HG02852 (cell line): ENCODE results near the gene CTNNA3.

Source experiments
- ATAC-seq: cut with Tn5 transposase; IDR thresholded peaks from one replicate; pipeline ENCODE4 v1.9.1; 2021; ENCODE audit warnings: mild to moderate bottlenecking, moderate library complexity; ENCODE audit not compliant: unreplicated experiment

CTNNA3 gene

DNA sequence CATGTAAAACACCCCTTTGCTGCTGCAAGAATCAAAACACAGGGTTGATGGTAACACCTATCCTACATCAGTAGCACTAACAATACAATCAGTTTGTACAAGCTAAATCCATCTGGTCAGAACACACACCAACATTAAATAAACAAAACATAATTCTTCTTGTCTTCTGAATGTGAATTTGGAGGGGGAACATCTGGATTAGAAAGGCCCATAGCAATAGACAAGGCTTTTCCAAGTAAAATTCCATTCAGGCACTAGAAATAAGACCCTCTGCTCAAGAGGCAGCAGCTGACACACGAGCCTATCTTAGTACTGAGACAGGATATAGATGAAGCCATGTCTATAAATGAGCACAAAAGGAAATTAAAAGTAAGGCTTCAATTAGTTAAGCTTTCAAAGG lies 1610.1 kb downstream of the CTNNA3 start:
- no peak for ATAC-seq

DNA sequence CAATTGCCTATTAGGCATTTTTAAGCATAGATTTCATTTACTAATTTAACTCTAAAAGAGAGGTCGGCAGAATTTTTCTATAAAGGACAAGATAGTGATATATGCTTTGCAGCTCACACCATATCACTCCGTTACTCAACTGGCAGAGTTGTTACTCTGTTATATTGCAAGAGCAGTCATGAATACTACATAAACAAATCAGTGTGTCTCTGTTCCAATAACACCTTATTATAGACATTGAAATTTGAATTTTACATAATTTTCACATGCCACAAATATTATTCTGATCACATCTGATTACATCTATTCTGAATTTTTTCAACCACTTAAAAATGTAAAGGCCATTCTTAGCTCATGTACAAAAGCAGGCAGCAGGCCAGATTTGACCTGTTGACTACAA lies 1624.1 kb downstream of the CTNNA3 start:
- no peak for ATAC-seq

DNA sequence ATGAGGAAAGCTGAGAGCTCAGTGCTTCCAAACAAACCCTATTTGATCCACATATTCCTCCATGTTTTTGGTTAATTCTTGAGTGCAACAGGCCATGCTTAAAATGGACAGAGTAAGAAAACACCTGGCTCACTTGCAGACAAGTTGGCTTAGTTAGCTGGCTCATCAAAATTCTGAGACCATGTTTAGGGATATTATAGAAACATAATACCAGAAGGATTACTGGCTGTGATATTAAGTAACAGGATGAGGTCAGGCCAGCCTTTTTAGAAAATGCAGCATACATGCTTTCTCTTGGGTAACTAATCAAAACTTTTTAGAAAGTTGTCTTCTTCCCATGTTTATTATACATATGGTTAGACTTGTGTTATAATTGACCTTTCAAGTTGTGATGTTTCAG lies 1637.4 kb downstream of the CTNNA3 start:
- no peak for ATAC-seq

DNA sequence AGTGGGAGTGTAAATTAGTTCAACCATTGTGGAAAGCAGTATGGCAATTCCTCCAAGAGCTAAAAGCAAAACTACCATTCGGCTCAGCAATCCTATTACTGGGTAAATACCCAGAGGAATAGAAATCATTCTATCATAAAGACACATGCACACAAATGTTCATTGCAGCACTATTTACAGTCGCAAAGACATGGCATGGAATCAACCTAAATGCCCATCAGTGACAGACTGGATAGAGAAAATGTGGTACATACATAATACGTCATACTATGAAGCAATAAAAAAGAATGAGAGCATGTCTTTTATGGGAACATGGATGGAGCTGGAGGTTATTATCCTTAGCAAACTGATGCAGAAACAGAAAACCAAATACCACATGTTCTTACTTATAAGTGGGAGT lies 1646.7 kb downstream of the CTNNA3 start:
- no peak for ATAC-seq

DNA sequence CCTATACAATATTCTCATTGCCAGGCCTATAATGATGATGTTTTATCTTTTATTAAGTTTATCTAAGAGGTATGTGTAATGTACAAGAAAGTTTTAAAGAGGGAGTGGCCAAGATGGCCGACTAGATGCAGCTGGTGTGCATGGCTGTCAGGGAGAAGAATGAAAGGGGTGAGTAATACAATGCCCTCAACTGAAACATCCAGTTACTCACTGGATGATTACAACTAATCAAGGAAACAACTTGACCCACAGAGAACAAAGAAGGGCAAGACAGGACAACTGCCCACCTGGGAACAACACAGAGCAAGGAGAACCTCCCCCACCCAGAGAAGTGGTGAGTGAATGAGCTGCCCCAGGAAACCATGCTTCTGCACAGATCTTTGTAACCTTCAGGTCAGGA lies 1650.1 kb downstream of the CTNNA3 start:
- ATAC-seq = no peak

DNA sequence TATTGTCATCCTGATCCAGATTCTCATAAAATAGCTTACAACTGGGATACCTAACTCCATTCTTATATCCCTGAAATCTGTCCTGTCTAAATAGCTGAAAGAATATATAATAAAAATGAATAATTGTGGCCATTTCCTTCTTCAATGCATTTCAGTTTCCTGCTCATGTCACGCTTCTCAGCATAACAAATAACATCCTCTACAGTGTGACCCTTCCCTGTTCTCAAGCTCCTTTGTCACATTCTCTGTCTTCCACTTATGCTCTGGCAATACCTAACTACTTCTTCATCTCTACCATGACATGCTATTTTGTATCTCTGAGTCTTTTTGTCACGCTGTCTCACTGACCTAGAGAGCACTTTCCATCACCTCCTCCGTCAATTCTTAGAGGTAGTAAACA lies 1654.2 kb downstream of the CTNNA3 start:
- no peak for ATAC-seq

DNA sequence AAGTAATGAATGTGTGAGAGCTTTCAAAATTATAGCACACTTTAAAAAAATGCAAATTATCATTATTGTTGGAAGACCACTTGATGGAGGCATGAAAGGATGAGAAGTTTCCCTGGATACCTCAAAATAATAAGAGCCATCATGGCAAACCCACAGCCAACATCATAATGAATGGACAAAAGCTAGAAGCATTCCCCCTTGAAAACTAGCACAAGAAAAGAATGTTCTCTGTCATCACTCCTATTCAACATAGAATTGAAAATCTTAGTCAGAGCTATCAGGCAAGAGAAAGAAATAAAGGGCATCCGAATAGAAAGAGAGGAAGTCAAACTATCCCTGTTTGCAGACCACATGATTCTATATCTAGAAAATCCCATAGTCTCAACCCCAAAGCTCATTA lies 1657.4 kb downstream of the CTNNA3 start:
- ATAC-seq = no peak

DNA sequence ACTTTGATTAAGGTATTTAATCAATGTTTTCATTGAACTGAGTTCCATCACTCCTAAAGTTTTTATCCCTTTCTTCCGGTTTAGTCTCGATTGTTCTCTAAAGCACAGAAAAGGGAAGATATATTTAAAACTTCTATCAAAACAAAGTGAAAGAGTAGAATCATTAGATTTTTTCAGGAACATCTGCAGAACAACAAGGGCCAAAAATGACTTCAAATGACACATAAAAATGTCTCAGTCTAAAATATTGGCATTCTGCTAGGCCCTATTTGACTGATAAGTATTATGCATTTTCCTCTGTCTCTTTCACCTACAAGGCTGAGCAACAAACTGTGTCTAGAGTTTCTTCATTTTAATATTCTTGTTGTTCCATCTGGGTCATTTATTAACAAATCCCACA lies 1669.7 kb downstream of the CTNNA3 start:
- no peak for ATAC-seq

DNA sequence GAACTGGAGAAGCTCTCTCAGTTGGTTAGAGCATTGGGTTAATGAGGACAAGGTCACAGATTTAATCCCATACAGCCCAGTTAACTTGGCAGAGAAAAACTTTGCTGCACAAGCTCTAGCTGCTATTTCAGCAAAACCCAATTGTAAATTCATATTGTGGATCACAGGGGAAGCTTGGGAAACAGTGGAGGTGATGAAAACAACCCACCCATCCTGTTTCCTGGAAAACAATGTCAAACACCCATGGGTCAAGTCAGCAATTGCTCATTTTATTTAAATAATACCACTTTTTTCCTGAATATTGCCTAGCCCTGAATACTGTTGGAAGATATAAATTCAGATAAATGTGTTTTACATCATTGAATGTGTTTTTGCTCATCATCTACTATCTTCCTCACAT lies 1670.8 kb downstream of the CTNNA3 start:
- no peak for ATAC-seq

DNA sequence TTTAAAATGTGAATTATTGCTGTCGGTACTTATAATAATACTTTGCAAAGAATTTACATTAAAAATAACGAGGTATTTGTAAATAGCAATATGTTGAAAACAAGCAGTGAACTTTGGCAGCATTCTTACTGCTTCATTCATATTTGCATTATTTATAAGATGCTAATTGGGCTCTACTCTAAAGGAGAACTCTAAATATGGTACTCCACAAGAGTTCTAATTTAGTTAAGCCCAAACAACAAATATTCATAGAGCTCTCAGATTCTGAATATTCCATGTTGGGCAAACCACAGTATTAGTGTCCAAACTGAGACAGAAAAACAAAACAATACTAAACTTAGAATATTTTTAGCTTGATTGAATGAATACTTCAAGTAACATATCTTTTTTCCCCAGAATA lies 1674.6 kb downstream of the CTNNA3 start:
- ATAC-seq = no peak

DNA sequence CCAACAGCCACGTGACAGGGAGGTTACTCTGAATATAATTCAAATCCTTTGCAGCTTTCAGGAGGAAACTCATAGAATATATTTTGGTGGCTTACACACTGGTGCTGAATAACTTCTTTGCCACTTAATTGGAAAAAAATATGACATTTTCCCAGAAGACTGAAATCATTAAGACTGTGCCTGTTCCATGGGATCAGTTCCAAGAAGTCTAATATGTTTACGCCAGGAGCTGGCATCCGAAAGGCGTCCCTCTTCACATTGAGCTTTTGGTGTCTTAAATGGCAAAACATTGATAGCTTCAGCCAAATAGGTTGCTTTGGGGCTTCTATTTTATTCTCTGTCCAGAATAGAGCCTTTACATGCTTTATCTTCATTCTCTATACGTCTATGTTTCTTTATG lies 1687.8 kb downstream of the CTNNA3 start:
- ATAC-seq = no peak

DNA sequence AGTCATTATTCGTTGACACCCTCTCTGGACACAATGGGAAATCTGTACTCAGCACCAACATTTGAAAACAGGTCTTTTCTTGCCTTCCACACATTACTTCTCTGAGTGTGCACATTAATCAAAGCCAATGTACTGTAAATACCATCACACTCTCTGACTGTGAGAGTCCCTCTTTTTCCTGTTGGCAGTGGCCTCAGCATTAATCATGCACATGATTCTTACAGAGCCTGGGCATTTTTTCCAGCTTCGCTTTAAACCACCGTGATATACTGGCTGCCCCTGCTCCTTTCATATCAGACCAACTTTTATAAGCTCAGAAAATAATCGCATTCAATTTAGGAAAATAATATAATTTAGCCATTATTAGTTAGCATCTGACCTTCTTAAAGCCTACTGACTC lies 1689.6 kb downstream of the CTNNA3 start:
- no peak for ATAC-seq

DNA sequence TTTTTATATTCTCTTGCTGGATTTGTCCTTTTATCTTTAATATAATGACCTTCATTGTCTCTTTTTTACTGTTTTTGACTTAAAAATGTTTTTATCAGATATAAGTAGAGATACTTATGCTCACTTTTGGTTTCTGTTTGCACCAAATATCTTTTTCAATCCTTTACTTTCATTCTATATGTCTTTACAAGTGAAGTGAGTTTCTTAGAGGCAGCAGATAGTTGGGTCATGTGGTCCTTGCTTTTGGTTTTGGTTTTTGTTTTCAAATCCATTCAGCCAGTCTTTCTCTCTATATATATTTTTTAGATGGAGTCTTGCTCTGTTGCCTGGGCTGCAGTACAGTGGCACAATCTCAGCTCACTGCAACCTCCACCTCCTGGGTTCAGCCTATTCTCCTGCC lies 1702.5 kb downstream of the CTNNA3 start:
- no peak for ATAC-seq

DNA sequence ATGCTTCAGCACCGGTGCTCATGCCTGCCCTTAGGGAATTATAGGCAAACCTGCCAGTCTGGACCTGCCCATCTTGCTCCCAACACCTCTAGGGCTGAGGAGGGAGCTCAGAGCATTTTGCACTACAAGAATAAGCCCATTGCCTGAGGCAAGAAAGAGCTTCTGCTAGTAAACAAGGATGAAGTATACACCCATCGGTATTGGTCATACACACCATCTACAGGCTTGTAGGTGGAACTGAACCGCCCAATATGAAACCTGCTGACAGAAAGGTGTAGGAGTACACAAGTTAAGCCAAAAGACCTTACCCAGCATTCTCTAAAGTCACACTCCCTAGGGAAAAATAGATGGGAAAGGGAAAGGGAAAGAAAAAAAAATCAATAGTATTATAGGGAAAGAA lies 1727.1 kb downstream of the CTNNA3 start:
- ATAC-seq = no peak

DNA sequence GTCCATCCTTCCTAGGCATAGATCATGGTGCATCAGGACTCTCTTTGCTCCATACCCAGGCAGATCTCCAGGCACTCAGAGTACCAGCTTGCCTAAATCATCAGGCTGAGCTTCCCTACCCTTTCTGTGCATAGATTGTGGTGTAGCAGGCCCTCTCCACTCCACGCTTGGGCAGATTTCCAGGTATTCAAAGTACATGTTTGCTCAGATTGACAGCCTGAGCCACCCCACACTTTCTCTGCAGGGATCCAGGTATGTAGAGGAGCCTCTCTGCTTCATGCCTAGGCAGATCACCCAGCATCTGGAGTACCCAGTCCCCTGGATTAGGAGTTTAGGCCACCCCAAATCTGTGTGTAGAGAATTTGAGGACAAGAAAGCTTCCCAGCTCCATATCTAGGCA lies 1727.6 kb downstream of the CTNNA3 start:
- ATAC-seq = no peak

DNA sequence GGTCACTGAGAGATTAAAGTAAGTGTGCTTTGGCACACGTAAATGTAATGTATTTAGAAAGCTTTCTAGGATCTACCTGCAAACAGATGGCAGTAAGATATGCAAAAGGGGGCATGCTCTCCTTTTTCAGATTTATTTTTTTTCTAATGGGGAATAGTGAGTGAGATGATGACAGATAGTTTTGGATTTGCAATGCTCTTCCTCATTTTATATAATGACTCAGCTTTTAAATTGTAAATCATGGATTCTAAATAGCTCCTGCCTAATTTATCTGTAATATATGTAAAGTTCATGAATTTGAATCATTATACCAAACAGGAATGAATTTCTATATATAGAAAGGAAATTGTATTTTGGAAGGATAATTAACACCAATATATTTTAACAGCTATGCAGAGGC lies 1731.8 kb downstream of the CTNNA3 start:
- no peak for ATAC-seq

DNA sequence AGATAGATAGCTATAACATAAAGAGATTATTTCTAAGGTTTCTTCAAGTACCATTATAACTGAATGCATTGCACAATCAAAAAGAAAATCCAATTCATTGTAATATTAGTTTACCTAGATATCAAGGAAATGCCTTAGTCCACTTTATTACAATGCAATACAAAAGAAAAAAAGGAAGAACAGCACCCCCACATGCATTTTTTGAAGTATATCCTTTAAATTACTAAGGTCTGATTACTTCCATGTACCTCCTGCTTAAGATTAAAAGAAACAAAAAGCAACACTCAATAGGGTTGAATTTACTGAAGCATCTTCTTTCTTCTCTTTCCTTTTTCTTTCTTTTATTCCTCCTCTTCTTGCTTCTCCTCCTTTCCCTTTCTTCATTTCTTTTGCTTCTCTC lies 1743.9 kb downstream of the CTNNA3 start:
- no peak for ATAC-seq

DNA sequence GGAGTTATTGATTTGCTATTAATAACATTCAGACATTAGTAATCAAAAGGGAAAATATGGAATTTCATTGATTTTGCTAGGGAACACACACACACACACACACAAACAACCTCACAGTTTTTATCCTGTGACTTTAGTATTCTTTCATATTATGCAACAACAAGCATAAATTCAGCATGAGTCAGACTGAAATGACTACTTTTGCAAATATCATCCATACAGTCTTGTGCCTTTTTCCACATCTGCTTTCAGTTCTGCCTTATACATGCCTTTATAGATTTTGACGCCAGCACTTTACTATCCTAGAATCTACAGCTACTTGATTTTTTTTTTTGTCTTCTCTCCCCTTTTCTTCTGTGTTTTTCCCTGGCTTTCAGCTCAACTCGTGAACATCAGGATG lies 1745.9 kb downstream of the CTNNA3 start:
- ATAC-seq = no peak

DNA sequence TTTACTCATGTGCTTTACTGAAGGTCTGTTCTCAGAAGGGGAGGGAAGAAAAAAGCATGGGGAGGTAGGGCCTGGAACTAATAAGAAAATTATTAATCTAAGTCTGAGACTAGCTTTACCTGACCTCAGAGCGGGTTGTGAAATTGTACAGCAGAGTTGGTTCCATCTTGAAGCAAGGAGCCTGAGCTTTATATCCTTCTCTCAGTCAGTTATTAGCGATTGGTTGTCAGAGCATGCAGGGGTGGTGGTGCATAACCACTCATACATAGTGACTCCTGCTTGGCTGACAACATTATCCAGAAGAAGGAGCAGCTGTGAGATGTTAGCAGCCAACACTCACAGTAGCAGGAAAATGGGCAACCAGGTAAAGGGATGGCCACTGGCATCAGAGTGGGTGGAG lies 1746.5 kb downstream of the CTNNA3 start:
- ATAC-seq = no peak

DNA sequence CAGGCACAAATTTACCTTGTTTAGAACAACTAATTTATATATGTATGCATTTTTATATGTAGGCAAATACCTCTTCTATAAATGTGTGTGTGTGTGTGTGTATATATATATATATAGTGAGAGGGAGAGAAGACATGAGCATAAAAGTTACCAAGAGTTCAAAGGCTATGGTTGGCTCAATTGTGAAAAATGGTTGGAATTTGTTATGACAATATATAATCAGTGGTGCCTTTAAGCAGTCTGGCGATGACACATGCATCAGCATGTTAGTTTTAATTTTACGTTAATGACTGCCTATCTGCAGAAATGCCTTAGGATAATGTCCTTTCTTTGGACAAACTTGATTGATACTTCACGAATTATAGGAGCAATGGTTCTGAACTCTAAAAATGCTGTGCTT lies 1750.9 kb downstream of the CTNNA3 start:
- no peak for ATAC-seq

DNA sequence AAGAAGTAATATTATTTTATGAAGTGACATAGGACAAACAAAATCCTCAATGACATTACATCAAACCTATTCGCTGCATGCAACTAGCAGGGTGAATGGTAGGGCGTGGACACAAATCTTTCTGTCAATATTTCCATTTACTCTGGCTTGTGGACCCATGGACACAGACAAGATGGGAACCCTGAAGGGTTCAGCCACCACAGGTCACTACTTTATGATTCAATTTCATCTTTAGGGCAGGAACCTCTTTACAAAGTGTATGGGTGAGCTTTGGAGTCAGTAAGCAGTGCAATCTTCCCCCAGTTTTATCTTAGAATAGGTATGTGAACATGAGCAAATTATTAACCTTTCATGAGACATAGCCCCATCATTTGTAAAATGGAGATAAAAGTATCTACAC lies 1752.5 kb downstream of the CTNNA3 start:
- no peak for ATAC-seq

DNA sequence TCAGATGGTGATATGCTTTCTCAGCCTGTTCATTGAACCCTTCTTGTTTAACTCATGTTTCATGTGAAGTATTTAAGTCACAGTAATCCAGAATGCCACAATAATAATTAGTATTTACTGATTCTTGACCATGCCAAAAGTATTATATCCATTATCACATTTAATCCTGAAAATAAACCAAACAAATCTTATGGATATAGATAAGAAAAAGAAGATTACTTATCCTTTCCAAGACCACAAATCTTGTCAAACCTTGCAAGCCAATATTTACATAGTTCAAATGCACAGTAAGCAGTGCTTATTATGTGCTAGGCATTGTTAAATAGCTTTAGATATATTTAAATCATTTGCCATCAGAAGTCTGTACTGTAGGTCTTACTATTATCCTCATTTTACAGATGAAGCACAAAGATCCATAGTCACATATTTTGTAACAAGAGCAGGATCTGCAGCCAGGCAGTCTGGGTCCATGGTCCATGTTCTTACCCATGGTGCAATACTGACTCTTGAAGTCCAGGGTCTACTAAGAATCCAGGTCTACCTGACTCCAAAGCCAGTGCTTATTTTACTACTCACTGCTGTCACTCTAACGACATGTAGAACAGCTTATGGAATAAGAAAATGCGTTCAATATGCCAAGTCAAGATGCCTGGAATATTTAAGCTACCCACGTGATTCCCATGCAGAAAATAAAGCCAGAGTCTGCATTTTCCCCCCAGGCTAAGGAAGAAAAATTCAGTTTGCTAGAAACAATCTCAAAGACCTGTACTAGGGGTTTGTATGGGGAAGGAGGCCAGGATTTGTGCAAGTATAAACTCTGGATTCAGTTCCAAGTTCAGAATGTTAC lies 1755.0 kb downstream of the CTNNA3 start:
- ATAC-seq = no peak

DNA sequence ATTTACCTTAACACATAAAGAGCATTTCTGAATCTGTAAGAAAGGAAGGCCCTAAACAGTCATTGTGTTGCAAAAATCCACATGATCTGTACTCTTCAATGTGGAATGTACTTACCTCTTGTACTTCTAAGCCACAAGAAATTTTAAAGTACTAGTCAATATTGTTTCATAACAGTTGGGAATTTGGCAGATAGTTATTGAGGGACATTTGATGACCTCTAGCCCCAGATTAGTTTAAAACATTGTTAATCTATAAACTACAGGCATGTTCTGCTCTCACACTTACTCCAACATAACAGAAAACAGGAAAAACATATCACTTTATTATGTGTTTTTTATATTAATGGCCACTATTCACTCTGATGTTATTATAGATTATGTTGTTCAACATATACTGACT lies 1755.9 kb downstream of the CTNNA3 start:
- ATAC-seq = no peak
